WERI-Rb-1 (cell line): ENCODE measurements around the gene AKT2.

Experiments used
- DNase-seq: peaks from one replicate; pipeline ENCODE4 v3.0.0-alpha.2; 2020
- H3K27ac ChIP-seq: fragments of 250-450 bp; sonication (Bioruptor Pico); 2 replicates; pipeline ENCODE4 v1.5.1; 2020; ENCODE audit warnings: mild to moderate bottlenecking, moderate library complexity
- H3K27me3 ChIP-seq: fragments of 250-450 bp; sonication (Bioruptor Pico); 2 replicates; pipeline ENCODE4 v1.5.1; 2021; ENCODE audit warnings: mild to moderate bottlenecking, low read depth, moderate library complexity; ENCODE audit not compliant: insufficient read depth, severe bottlenecking
- H3K36me3 ChIP-seq: fragments of 250-450 bp; sonication (Bioruptor Pico); 2 replicates; pipeline ENCODE4 v1.5.1; 2020; ENCODE audit warnings: mild to moderate bottlenecking, moderate library complexity
- H3K4me3 ChIP-seq: 2 replicates; pipeline ENCODE4 v1.5.1; 2011; ENCODE audit warnings: low read depth, mild to moderate bottlenecking, control low read depth, low read length
- H3K9me3 ChIP-seq: fragments of 250-450 bp; sonication (Bioruptor Pico); 2 replicates; pipeline ENCODE4 v1.5.1; 2021; ENCODE audit warnings: mild to moderate bottlenecking, moderate library complexity; ENCODE audit not compliant: severe bottlenecking
- TF ChIP-seq, protein P1 (sequence below): IDR thresholded peaks from 2 replicates; pipeline ENCODE4 v1.5.1; 2011; ENCODE audit warnings: low read depth, mild to moderate bottlenecking, control low read depth, inconsistent platforms, low read length

AKT2 gene

DNA sequence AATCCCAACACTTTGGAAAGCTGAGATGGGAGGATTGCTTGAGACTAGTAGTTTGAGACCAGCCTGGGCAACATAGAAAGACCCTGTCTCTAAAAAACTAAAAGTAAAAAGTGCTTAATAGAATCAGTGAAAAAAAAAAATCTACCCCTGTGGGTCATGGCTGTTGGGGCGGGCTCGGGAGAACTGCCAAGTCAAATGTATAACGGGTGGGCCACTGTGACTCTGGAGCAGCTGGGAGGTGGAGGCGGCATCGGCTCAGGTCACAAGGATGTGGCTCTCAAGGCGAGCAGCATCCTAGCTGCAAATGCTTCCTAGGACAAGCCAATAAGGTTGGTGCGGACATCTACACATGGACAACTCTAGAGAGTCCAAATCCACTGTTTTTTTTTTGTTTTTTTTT lies 32.2 kb upstream of the AKT2 start:
- Histone ChIP-seq H3K4me3 (no peak overlapping the region), H3K36me3 (peaks cover 28% of the 10 kb centered on the region), H3K27me3 (no peaks in the 10 kb centered on the region), H3K9me3 (no peaks in the 10 kb centered on the region), H3K27ac (no peak overlapping the region)
- TF ChIP-seq, protein P1, sequence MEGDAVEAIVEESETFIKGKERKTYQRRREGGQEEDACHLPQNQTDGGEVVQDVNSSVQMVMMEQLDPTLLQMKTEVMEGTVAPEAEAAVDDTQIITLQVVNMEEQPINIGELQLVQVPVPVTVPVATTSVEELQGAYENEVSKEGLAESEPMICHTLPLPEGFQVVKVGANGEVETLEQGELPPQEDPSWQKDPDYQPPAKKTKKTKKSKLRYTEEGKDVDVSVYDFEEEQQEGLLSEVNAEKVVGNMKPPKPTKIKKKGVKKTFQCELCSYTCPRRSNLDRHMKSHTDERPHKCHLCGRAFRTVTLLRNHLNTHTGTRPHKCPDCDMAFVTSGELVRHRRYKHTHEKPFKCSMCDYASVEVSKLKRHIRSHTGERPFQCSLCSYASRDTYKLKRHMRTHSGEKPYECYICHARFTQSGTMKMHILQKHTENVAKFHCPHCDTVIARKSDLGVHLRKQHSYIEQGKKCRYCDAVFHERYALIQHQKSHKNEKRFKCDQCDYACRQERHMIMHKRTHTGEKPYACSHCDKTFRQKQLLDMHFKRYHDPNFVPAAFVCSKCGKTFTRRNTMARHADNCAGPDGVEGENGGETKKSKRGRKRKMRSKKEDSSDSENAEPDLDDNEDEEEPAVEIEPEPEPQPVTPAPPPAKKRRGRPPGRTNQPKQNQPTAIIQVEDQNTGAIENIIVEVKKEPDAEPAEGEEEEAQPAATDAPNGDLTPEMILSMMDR, result no peak
- no peak for DNase-seq

DNA sequence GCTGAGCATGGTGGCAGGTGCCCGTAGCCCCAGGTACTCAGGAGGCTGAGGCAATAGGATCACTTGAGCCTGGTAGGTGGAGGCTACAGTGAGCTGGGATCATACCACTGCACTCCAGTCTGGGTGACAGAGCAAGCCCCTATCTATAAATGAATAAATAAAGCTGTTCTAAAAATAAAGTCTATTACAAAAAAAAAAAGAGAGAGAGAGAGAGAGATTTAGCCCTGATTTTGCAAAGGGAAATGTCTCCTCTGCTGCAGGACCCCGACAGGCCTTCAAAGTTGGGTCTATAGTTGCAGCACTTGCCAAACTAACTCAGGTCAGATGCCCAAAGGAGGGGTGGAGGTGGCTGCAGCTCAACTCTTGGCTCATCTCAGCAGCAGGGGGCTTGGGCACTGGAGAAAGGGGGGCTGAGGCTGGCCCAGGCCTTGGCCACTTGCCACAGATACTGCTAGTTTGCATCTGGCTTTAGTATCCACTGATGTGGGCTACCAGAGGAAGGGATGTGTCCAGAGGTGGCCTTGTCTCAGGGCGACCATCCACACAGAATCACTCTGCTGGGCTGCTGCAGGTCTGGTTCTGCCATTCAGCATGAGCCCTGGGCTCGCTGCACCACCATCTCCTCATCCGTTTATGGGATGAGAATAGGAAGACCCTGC lies 30.8 kb upstream of the AKT2 start:
- Histone ChIP-seq H3K9me3 (no peaks in the 10 kb centered on the region), H3K4me3 (no peak overlapping the region), H3K36me3 (peaks cover 14% of the 10 kb centered on the region), H3K27ac (no peak overlapping the region), H3K27me3 (no peaks in the 10 kb centered on the region)
- DNase-seq, result no peak
- TF ChIP-seq, protein P1, result no peak

DNA sequence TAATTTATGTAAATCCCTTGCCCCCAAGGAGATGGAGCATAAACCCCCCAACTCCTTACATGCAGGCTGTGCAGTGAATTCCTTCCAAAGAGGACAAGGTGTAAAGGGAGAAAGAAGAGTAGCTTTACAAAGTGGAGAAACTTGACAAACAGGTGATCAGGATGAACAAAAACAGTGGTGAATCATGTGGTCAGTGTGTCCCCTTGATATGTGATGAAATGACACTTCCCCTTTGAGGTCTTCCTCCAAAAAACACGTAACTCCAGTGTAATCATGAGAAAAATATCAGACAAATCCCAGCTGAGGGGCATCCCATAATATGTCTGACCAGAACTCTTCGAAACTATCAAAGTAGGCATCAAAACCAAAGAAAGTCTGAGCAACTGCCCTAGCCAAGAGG lies 29.5 kb upstream of the AKT2 start:
- Histone ChIP-seq H3K36me3 (peaks cover 8% of the 10 kb centered on the region), H3K9me3 (no peaks in the 10 kb centered on the region), H3K27ac (no peak overlapping the region), H3K27me3 (no peaks in the 10 kb centered on the region), H3K4me3 (no peak overlapping the region)
- no peak for DNase-seq
- TF ChIP-seq, protein P1, result no peak

DNA sequence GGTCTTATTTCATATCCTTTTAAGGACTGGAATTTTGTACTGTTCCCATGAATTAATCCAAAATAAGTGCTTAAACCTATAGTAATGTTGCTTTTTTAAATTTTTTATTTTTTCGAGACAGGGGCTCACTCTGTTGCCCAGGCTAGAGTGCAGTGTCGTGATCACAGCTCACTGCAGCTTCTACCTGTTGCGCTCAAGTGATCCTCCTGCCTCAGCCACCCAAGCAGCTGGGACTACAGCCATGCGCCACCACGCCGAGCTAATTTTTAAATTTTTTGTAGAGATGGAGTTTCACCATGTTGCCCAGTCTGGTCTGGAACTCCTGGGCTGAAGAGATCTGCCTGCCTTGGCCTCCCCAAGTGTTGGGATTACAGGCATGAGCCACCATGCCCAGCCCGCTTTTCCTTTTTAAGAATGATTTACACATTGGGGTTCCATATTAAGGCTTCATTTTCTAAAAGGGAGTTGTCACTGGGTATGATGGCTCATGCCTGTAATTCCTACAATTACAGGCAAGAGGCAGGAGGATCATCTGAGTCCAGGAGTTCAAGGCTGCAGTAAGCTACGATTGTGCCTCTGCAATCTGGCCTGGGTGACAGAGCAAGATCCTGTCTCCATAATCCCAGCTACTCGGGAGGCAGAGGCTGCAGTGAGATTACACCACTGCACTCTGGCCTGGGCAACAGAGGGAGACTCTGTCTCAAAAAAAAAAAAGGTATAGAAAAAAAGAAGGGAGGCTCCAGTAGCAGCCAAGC lies 28.3 kb upstream of the AKT2 start:
- Histone ChIP-seq H3K9me3 (no peaks in the 10 kb centered on the region), H3K27ac (no peak overlapping the region), H3K27me3 (no peaks in the 10 kb centered on the region), H3K36me3 (peaks cover 2% of the 10 kb centered on the region; the same call in 1 of the 2 replicates), H3K4me3 (no peak overlapping the region)
- TF ChIP-seq, protein P1, result no peak
- no peak for DNase-seq

DNA sequence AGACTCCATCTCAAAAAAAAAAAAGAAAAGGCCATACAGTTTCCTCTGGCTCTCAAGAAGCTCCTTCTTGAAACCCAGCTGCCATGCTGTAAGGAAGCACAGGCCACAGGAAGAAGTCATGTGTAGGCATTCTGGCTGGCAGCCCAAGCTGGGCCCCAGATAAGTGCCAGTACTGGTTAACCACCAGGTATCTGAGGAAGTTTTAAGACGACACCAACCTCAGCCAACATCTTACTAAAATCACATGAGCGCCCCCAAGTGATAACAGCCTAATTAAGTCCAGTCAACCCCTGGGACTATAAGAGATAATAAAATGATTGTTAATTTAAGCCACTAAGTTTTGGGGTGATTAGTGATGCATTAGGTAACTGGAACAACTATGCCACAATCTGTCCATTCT lies 27.4 kb upstream of the AKT2 start:
- TF ChIP-seq, protein P1, result no peak
- Histone ChIP-seq H3K27me3 (no peaks in the 10 kb centered on the region), H3K9me3 (no peaks in the 10 kb centered on the region), H3K36me3 (no peaks in the 10 kb centered on the region), H3K27ac (no peak overlapping the region), H3K4me3 (no peak overlapping the region)
- no peak for DNase-seq
